ENCODE results near the gene PRKAG2.

DNA sequence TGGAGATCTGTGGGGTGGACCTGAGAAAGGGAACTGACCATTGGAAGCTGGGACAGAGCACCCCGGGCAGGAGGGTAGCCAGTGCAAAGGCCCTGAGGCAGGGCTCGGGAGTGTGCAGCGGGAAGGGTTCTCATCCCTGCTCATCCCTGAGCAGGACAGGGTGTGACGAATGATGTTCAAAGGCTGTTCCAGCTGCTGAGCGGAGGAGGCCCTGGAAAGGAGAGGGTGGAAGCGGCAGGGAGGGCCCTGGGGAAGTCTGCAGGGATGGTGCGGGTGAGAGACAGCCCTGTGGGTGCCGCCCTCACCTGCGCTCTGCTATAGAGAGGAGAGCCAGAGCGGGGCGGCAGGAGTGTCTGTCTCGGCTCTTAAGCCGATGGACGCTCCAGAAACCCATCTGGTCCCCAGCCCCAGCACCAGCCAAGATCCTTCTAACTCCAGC, 43.7 kb downstream of the PRKAG2 start:
- TF ChIP-seq POLR2A (IDR thresholded peaks at IDR 0.05; ENCODE audit: low read depth, low read length): no peak
- TF ChIP-seq POLR2AphosphoS5 (IDR thresholded peaks at IDR 0.05; ENCODE audit: low read depth, low read length): no peak
- TF ChIP-seq TAF1 (IDR thresholded peaks at IDR 0.05; ENCODE audit: low read depth, low read length): no peak
- TF ChIP-seq SPI1 (IDR thresholded peaks at IDR 0.05; ENCODE audit: low read depth, low read length): no peak
- TF ChIP-seq POU2F2 (IDR thresholded peaks at IDR 0.05; ENCODE audit: low read depth, low read length): no peak
- no peak for TF ChIP-seq PAX5 (IDR thresholded peaks at IDR 0.05; ENCODE audit: insufficient read depth, low read length, severe bottlenecking)

All from GM12891 (cell line).